Nephron (organoid): Measurements from ENCODE around the gene CLDN1.
"Not testable (repeated sequence)": the region's sequence is repeated elsewhere in the genome, so short reads cannot be mapped to it uniquely, and the experiment has no call there.

Experiments used
- H3K27ac Mint-ChIP-seq, 3 experiments: 2 replicates each; pipeline ENCODE4 v1.8.0; 2020; ENCODE audit warnings: mixed read lengths in 3 of 3, mild to moderate bottlenecking in 2 of 3, moderate library complexity in 1 of 3
- H3K27me3 Mint-ChIP-seq: 2 replicates; pipeline ENCODE4 v1.8.0; 2021; ENCODE audit warnings: low read depth, mild to moderate bottlenecking, moderate library complexity, mixed read lengths
- H3K36me3 Mint-ChIP-seq: 2 replicates; pipeline ENCODE4 v1.8.0; 2020; ENCODE audit warnings: low read depth, mixed read lengths
- H3K4me1 Mint-ChIP-seq: 2 replicates; pipeline ENCODE4 v1.8.0; 2020; ENCODE audit warnings: mixed read lengths
- H3K4me3 Mint-ChIP-seq, 3 experiments: 2 replicates each; pipeline ENCODE4 v1.8.0; 2020; ENCODE audit warnings: mild to moderate bottlenecking in 3 of 3, mixed read lengths in 3 of 3, moderate library complexity in 2 of 3
- H3K9me3 Mint-ChIP-seq: 2 replicates; pipeline ENCODE4 v1.8.0; 2020; ENCODE audit warnings: mixed read lengths
- TF ChIP-seq, protein P1 (sequence below), 3 experiments: fragments of 200-600 bp; sonication (generic); IDR thresholded peaks; one replicate each; pipeline ENCODE4 v1.5.0; 2021; ENCODE audit warnings: antibody characterized with exemption in 3 of 3; ENCODE audit not compliant: unreplicated experiment in 3 of 3

Gene CLDN1

DNA sequence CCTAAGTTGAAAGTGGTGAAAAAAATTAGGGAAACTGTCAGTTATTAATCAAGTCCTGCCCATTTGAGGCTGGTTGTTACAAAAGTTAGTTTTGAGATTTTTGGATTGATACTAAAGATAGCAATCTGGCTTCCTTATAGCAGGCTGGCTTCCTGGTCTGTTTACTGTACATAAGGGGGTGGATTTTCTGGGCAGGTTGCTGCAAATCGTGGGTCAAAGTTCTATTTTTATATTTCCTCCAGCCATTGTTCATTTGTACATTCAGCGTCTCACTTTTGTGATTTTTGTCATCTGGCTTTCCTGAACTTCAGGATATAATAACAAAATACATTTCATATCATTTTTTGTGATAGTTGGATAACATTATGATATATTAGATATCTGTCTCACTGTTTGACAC lies 49.5 kb downstream of the CLDN1 start:
- no peak overlapping the region for H3K27ac Mint-ChIP-seq
- peaks cover 3% of the 10 kb centered on the region for H3K27me3 Mint-ChIP-seq
- no peaks in the 10 kb centered on the region for H3K36me3 Mint-ChIP-seq
- no peak overlapping the region for H3K4me3 Mint-ChIP-seq
- H3K9me3 Mint-ChIP-seq = peaks cover 6% of the 10 kb centered on the region
- H3K4me1 Mint-ChIP-seq = peaks cover 11% of the 10 kb centered on the region
- TF ChIP-seq, protein P1, sequence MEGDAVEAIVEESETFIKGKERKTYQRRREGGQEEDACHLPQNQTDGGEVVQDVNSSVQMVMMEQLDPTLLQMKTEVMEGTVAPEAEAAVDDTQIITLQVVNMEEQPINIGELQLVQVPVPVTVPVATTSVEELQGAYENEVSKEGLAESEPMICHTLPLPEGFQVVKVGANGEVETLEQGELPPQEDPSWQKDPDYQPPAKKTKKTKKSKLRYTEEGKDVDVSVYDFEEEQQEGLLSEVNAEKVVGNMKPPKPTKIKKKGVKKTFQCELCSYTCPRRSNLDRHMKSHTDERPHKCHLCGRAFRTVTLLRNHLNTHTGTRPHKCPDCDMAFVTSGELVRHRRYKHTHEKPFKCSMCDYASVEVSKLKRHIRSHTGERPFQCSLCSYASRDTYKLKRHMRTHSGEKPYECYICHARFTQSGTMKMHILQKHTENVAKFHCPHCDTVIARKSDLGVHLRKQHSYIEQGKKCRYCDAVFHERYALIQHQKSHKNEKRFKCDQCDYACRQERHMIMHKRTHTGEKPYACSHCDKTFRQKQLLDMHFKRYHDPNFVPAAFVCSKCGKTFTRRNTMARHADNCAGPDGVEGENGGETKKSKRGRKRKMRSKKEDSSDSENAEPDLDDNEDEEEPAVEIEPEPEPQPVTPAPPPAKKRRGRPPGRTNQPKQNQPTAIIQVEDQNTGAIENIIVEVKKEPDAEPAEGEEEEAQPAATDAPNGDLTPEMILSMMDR (IDR thresholded peaks at IDR 0.05; ENCODE audit: unreplicated experiment in 3 of 3) = no peak

DNA sequence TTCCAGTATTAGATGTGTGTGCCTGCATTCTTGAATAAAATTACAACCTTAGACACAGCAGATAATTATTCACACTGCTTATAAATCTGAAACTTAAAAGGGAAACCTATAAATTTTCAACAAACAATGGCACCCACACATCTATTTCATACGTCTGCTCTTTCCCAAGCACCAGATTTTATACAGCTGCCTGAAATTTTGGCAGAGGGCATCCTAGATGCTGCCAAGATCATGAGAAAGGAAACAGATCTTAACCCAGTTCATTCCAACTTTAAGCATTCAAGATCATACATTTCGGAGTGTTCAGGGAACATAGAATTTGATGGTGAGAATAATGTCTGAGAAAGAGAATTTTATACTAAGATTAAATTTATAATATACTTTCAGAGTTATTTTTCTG lies 53.1 kb downstream of the CLDN1 start:
- TF ChIP-seq, protein P1 (IDR thresholded peaks at IDR 0.05; ENCODE audit: unreplicated experiment in 3 of 3) = no peak
- no peaks in the 10 kb centered on the region for H3K36me3 Mint-ChIP-seq
- peaks cover 6% of the 10 kb centered on the region for H3K9me3 Mint-ChIP-seq
- peaks cover 19% of the 10 kb centered on the region for H3K4me1 Mint-ChIP-seq
- H3K27me3 Mint-ChIP-seq = peaks cover 3% of the 10 kb centered on the region
- H3K4me3 Mint-ChIP-seq = no peak overlapping the region
- H3K27ac Mint-ChIP-seq = peak overlapping the region in 2 of 3 experiments; percentile 31 to 43

DNA sequence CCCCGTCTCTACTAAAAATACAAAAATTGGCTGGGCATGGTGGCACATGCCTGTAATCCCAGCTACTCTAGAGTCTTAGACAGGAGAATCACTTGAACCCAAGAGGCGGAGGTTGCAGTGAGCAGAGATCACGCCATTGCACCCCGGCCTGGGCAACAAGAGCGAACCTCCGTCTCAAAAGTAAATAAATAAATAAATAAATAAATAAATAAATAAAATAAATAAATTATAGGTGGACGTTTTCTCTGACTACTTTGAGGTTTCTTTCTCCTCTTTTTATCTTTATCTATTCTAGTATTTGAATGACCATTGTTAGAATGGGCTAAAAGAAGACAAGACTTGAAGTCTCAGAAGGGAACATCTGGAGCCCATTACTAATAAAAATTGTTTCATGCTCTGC lies 54.8 kb downstream of the CLDN1 start:
- not testable (repeated sequence) for H3K27ac Mint-ChIP-seq, H3K36me3 Mint-ChIP-seq, H3K27me3 Mint-ChIP-seq, H3K4me3 Mint-ChIP-seq, H3K9me3 Mint-ChIP-seq
- peaks cover 19% of the 10 kb centered on the region for H3K4me1 Mint-ChIP-seq

DNA sequence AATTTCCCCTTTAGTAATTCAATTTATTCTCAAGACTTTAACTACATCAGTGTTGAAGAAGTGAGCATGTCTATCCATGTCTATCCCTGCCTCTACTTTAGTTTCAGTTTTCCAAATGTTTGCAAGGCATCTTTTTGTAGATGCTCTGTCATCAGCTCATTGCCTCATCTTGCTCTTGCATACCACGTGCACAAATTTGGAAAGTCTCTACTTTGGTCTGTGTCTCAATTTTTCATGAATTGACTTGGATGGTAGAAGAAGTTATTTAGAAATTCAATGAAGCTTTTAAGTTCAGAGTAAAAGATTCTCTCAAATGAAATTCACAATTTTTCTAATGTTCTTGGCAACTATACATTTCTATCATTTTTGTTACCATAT lies 55.3 kb downstream of the CLDN1 start:
- Mint-ChIP-seq H3K27me3 (peaks cover under 1% of the 10 kb centered on the region), H3K9me3 (peaks cover 6% of the 10 kb centered on the region), H3K4me3 (no peak overlapping the region), H3K4me1 (peaks cover 20% of the 10 kb centered on the region), H3K27ac (no peak overlapping the region), H3K36me3 (no peaks in the 10 kb centered on the region)
- TF ChIP-seq, protein P1 (IDR thresholded peaks at IDR 0.05; ENCODE audit: unreplicated experiment in 3 of 3) = no peak

DNA sequence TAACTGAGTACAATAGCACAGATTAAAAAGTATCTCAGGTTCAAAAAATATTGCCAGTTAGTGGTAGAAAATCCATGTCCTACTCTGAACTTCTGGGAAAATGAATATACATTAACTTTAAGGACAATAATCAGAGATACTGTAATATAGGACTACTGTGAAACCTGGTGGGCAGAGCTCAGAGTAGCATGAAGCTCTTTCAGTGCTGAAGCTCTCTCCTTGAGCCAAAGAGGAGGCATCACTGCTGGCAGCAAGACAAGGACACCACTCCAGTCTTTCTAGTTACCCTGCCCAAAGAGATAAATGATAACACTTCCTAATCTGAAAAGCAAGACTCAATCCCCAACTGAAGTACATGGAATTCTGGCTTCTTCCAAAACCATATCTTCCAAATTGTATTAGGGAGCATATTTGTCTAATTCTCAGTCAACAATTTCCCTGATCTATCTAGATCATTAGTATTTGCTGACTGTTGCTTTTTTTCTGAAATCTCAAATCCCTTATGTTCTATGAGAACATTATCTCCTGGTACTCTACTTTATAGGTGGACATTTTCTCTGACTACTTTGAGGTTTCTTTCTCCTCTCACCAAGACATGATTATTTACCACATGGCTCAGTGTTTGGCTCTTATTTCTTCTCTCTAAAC lies 55.9 kb downstream of the CLDN1 start:
- peaks cover 25% of the 10 kb centered on the region for H3K4me1 Mint-ChIP-seq

DNA sequence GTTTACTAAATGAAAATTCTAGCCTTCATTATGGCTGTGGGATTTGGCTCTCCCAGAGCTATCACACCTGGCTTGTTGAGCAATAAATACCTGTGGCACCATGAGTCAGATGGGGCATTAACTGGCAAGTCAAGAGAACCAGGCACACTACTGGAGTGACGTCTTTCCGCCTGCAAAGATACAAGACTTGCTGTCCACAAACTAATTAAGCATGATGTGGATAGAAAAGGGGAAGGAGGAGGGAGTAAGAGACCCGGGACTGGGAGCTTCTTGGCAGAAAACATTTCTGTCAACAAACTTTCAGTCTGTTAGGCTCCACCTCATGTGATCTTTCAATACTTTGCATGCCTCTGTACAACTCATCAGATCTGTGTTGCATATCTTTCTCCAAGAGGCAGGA lies 56.5 kb downstream of the CLDN1 start:
- H3K4me3 Mint-ChIP-seq = no peak overlapping the region
- H3K27me3 Mint-ChIP-seq = peaks cover 5% of the 10 kb centered on the region
- peaks cover 31% of the 10 kb centered on the region for H3K4me1 Mint-ChIP-seq
- peak overlapping the region; percentile 43 to 69 (median 64) for H3K27ac Mint-ChIP-seq
- TF ChIP-seq, protein P1 (IDR thresholded peaks at IDR 0.05; ENCODE audit: unreplicated experiment in 3 of 3) = no peak
- peaks cover 6% of the 10 kb centered on the region for H3K9me3 Mint-ChIP-seq
- no peaks in the 10 kb centered on the region for H3K36me3 Mint-ChIP-seq

More for the DNA sequence above, 55.9 kb downstream of the CLDN1 start:
- Mint-ChIP-seq H3K27ac (peak overlapping the region; percentile 43 to 69 (median 64)), H3K27me3 (peaks cover 5% of the 10 kb centered on the region), H3K4me3 (no peak overlapping the region), H3K9me3 (peaks cover 6% of the 10 kb centered on the region), H3K36me3 (no peaks in the 10 kb centered on the region)
- TF ChIP-seq, protein P1 (IDR thresholded peaks at IDR 0.05; ENCODE audit: unreplicated experiment in 3 of 3) = no peak
